Stimulated activated CD4-positive, alpha-beta T cell treated with anti-CD3 and anti-CD28 coated beads, Interleukin-12 subunit alpha, Interleukin-12 subunit beta, amount 100 ng/mL, for 48 hours (primary cell): Measurements from ENCODE around the gene INIP.
"Not testable (repeated sequence)": the region's sequence is repeated elsewhere in the genome, so short reads cannot be mapped to it uniquely, and the experiment has no call there.

ENCODE experiments used
- DNase-seq, 3 donors: peaks; one replicate each; pipeline ENCODE4 v3.0.0-alpha.2; 2020; ENCODE audit warnings: low read depth in 2 of 3, low spot score in 1 of 3

Gene INIP

DNA sequence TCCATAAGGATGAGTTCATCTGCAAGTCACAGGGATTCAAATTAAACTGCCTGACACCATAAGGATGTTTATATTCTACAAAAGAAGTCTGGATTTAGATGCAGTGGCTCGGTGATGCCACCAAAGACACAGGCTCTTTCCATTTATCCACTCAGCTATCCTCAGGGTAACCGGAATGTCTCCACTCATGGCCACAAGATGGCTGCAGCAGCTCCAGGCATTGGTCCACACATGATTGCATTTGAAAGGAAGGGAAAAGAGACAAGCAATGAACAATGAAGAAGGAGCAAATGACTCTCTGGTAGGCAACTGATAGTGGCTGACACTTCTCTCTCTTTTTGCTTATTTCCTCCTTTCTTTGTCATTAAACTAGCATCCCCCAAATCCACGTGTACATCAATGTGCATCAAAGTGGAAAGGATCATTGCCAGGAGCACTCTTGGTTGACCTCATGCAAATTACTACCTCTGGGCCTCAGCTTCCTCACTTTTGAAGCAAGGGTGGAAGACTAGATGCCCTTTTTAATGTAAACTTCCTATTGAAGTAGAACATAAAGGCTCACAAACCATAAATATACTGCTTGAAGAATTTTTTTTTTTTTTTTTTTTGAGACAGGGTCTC, 25.4 kb upstream of the INIP start:
- DNase-seq: no peak

DNA sequence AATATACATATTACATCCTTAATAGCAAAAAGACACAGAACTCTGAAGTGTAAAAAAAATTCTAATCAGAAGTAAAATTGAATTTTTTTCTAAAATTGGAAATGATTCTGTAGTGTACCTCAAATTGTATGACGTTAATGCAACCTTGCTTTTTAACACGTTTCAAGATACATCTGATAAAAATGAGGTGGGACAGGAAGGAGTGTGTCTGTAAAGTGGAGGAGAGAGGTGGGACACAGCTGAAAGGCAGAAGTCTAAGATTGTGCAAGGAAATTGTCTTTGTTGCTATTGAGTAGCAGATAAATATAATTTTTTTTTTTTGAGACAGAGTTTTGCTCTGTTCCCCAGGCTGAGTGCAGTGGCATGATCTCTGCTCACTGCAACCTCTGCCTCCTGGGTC, 17.0 kb upstream of the INIP start:
- DNase-seq: no peak

DNA sequence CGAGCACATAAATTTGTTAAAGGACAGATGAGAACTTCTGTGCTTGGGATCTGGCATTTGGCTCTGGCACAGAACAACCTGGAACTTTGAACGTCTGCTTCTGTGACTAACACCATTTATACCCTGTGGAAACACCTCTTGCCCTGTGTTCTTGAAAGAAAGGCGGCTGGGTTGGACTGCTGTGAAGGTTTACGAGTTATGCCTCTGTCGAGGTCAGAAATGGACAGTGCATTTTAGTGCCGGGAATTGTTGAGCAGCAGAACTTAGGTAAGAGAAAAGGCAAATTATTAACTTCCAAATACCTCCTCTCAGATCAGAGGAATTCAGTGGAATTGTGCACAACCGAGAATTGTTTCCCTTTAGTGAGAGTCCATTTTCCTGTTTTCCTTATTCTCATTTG, 14.1 kb upstream of the INIP start:
- no peak for DNase-seq

DNA sequence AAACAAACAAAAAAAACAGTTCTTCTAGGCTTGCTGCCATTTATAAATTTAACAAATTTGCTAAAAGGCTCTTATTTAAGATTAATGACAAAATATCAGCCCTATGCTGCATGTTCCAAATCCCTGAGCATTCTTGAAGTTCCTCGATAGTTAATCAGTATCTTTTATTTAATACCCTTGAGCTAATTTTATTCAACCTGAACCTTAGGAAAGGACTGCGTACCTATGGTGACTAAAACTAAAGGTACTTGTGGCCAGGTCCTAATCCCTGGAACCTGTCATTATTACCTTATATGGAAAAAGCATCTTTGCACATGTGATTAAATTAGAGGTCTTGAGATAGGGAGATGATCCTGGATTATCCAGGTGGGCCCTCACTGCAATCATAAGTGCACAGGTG, 10.5 kb upstream of the INIP start:
- DNase-seq: no peak

DNA sequence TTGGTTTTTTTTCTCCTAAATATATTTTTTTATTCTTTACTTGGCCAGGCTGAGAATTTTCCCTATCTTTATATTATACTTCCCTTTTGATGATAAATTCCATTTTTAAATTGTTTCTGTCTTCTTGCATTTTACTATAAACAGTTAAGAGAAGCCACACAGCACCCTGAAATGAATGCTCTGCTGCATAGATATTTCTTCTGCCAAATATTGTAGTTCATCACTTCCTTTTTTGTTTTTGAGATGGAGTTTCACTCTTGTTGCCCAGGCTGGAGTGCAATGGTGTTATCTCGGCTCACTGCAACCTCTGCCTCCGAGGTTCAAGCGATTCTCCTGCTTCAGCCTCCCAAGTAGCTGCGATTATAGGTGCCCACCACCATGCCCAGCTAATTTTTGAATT, 8.5 kb upstream of the INIP start:
- no peak for DNase-seq

DNA sequence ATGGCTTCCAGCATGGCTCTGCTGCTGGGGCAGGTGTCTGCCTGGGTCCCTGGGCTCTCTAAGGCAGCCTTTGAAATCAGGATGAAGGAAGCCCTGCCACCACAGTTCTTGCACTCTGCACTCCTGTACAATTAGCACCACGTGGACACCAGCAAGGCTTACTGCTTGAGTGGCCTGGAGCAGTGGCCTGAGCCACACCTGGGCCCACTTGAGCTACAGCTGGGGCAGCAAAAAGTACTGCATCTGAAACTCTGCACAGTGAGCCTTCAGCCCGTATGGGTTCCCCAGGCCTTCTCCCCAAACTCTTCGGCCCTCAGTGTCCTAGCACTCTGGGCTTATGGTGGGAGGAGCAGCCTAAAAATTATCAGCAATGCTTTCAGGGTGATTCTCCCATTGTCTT, 8.0 kb upstream of the INIP start:
- no peak for DNase-seq

DNA sequence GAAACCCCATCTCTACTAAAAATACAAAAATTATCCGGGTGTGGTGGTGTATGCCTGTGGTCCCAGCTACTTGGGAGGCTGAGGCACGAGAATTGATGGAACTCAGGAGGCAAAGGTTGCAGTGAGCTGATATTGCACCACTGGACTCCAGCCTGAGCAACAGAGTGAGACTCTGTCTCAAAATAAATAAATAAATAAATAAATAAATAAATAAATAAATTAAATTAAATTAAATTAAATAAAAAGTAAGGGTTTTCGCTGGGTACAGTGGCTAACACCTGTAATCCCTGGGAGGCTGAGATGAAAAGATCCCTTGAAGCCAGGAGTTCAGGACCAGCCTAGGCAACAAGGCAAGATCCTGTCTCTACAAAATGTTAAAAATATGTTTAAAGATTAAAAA, 4.8 kb upstream of the INIP start:
- not testable (repeated sequence) for DNase-seq

DNA sequence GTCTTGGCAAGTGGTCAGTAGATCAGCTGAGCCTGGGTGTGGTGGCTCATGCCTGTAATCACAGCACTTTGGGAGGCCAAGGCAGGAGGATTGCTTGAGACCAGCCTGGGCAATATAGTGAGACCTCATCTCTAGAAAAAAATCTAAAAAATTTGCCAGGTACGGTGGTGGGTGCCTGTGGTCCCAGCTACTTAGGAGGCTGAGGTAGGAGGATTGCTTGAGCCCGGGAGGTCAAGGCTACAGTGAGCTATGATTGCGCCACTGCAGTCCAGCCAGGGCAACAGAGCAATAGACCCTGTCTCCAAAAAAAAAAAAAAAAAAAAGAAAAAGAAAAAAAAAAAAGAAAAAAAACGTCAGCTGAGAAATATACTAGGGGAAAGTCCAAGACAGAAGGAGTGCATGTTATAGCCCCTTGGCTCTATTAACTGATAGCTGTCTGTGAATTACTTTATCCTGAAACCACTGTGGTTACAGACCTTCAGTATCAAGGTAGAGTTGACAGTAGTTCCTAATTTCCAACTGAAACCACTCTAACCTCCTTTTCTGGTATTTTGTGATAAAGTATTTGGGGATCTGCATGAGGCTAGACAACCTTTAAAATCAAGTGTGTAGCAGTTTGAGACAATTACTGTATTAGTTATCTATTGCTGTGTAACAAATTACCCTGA, 2.3 kb upstream of the INIP start:
- DNase-seq: no peak

DNA sequence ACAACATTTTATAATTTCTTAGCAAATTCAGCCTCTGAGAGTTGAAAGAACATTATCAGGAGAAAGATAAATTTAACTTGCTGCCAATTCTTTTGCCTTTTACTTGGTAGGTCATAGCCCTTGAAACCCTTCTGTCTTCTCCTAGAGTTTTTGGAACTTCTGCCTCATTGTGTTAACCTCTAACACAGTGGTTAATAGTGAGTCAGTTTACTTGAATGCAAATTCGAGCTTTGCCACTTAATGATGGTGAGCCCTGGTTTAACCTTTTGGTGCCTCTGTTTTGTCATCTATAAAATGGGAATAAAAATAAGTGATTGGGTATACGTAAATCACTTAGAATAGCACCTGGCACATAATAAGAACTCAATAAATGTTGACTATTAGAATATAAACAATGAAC, 1.8 kb upstream of the INIP start:
- no peak for DNase-seq

DNA sequence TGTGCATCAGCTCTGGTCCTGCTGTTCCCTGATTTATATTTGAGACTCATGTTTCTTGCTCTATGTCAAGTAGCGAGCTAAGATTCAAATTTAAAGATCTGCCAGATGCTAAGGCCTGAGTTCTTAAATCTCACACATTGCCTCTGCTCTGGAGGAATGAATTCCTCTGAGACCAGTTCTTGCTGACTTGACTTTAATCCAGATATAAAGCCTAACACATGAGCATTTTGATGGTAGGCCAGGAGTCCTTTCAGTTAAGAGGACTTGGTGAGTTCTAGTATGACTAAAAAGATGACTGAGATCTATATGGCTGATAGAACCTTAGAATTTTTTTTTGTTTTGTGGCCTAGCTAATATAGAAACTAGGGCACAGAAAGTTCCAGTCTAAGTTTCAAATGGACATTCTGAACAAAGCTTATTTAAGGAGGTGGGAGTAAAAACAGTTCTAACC, 1.3 kb upstream of the INIP start:
- DNase-seq: no peak

DNA sequence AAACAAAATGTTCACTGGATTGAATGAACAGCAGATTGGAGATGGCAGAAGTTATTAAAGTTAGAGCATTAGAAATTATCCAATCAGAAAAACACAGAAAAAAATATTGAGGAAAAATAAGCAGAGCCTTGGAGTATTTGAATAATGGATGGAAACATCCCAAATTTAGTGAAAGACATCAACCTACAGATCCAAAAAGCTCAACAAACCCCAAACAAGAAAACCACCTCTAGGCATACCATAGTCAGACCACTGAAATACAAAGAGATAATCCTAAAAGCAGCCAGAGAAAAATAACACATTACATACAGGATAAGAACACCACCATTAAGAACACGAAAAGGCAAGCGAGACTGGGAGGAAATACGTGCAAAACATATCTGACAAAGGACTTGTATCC, 5.2 kb downstream of the INIP start:
- no peak for DNase-seq

DNA sequence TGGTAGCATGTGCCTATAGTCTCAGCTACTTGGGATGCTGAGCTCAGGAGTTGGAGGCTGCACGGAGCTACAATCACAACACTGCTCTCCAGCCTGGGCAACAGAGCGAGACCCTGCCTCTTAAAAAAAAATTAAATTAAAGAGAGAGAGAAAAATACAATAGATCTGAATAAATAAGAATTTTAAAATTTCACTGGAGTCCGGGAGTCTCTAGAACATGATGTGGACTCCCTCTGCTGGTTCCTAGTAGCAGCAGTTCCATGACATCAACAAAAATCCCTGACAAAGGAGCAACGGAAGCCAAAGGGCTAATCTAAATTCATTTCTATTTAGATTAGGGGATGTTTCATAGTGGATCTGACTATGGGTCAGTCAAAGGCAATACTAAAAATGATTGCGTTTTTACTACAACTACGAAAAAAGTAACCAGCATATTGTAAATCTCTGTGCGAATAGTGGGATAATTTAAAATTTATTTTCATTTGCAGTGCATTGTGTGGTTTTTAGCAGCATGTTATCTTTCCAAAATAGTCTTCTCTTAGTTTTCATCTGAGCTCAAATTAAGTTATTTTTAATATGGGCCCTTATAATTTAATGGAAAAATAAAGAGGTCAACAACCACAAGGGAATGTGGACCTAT, 6.7 kb downstream of the INIP start:
- DNase-seq: no peak

DNA sequence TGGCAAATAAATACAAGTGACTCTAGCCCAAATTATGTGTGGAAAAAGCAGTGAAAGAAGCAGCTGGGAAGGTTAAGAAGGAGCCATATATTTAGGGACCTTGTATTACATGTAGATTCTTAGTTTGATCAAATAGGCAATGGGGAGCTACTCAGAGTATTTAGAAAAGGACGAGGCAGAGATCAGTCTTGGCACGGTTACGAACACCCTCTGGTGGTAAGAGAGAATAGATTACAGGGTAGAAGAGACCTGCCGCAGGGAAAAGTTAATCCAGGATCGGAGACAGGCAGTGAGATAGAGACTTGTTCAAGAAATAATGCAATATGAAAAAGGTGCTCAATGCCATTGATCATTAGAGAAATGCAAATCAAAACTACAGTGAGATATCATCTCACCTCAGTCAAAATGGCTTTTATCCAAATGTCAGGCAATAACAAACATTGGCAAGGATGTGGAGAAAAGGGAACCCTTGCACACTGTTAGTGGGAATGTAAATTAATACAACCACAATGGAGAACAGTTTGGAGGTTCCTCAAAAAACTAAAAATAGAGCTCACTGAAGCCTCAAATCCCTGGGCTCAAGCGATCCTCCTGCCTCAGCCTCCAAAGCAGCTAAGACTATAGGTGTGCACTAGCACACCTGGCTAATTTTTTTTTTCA, 12.0 kb downstream of the INIP start:
- DNase-seq: no peak

DNA sequence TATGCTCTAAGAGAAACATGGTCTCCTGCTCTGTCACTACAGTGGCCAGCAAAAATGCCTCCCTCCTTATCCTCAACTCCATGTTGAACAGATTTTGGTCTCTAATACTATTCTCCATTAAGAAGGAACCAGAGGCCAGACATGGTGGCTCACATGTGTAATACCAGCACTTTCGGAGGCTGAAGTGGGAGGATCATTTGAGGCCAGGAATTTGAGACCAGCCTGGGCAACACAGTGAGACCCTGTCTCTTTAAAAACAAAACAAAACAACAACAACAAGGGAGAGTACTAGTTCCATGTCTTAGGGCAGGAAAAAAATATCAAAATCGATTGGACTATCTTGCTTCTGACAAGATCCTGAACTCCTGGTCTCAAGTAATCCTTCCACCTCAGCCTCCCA, 14.6 kb downstream of the INIP start:
- no peak for DNase-seq

DNA sequence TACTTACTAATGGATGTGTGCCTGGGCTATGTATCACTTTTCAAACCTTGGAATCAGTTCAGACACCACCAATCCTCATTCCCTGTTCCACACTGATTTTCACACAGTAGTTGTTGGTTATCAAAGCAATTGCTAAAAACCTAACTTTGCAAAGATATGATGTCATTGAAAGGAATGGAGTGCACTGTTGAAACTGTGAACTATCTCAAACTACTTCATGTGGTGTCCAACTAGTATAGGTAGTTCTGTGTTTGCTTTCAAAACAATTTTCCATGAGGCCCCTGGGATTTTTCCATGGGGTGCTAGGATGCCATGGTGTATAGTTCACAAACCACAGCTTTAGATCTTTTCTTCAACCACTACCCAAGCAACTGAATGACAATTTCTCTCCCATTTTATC, 17.8 kb downstream of the INIP start:
- DNase-seq: no peak

DNA sequence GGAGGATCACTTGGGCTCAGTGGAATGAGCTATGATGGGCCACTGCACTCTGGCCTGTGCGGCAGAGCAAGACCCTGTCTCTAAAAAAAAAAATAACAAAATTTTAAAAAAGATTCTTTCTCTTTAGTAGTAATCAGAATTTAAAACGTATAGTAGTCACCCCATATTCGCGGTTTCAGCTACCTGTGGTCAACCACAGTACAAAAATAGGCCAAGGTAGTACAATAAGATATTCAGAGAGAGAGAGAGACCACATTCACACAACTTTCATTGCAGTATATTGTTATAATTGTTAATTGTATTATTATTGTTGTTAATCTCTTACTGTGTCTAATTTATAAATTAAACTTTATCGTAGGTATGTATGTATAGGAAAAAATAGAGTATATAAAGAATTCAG, 18.7 kb downstream of the INIP start:
- no peak for DNase-seq

DNA sequence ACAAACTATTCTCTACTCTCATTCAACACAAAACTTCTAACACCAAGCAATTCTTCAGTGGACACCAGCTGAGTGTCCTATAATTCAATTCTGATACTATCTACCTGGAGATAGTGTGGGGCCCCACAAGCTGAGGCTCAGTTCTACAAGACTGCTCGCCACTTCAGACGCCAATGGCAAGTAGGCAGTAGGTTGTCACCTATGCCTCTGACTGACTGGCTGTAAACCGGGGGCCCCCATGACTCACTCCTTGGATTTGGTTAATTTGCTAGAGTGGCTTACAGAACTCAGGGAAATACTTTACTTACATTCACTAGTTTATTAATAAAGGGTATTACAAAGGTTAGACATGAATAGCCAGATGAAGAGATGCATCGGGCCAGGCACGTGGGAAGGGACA, 21.5 kb downstream of the INIP start:
- no peak for DNase-seq

DNA sequence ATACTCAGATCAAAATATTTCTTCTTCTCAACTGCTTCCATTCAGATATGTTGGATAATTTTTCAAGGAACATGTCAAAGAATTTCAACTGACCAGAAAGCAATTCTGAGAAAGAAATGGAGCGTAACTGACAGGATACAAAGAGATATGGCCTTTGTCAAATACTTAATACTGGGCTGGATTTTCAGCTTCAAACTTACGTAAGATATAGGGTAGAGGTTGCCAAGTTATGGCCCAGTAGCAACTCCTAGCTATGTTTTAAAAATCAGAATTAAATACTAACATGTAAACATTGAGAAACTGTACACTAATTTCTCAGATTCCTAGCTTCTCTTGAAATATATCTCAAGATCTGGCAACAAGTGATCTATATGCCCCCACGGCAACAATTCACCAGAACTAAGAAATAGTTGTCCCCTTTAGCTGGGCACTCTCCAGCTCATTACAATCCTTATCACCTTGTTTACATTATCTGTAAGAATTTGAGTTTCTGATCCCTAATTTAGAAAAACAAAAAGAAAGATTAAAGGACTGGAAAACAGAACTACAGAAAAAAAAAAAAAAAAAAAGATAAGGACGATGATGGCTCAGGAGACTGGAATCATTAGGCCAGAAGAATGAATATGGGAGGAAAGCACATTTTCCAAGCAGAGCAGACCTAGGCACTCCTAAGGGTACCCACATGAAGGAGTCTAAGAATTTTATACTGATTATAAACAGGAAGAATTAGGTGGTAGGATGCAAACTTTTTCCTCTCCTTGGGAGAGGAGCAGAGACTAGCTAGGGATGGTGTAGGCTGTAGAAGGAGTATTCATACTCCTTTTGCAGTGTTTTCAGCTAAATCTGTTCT, 23.0 kb downstream of the INIP start:
- no peak for DNase-seq

DNA sequence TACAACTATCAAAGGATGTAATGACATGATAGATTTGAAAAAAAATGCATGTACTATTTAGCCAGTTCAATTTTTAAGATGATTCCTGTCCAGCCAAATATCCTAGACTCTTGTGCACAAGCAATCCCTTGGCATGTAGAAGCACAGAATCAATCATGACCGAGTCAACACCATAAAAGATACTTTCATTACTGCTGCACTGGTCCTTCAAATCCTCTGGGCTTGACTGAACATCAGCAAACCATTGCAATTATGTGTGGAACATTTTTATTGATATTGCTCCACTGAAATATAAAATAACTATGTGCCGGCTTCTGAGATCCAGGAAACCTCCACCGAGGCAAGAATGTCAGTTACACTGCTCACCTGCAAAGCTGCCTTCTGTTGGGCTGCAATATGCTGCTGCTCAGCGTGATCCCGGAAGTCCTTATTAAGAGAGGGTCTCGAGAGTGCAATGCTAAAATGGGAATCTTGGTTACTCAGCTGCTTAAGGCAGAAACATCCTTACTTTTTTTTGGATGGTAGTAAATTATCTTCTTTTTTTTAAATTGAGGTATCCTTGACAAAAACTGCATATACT, 28.7 kb downstream of the INIP start:
- no peak for DNase-seq

DNA sequence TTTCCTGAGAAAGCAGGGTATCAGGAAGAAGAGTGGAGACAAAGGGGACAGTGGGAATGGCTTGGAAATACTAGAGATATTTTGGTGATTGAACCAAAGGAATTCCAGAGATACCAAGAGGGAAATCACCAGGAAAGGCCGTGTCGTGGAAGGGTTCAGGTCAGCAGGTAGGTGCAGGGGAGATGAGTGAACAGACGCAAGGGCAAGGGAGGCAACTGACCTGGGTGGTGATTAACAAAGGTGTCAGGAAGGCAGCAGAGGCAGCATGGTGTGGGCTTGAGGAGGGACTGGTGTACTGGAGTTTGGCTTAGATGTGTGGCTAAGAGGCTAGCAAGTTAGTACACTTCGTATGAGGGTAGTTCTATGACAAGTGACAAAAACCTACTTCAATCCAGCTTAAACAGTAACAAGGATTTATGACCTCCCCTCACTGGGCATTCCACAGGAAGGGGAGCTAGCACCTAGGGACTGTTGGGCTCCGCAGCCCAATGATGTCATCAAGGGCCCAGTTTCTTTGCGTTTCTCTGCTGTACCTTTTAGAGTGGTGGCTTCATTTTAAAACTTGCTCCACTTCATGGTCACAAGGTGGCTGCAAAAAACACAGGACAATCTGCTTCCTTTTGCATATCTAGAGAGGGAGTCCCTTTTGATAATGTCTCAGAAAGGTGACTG, 37.0 kb downstream of the INIP start:
- DNase-seq: no peak
